Gastroesophageal sphincter (tissue), 4 donors: ENCODE results near the gene RIPPLY3. TPM values are rescaled to one million over a fixed set of nuclear protein-coding genes. Genes with fewer than 3 reads are reported as not detected.
A peak's percentile ranks its signal among the peaks of the same experiment; 100 is the strongest.
"Not testable (repeated sequence)": the region's sequence is repeated elsewhere in the genome, so short reads cannot be mapped to it uniquely, and the experiment has no call there.

Experiments used
- ATAC-seq: fragments of 150-250 bp; one replicate; pipeline ENCODE4 v1.9.1; 2016; ENCODE audit warnings: mild to moderate bottlenecking, moderate library complexity
- H3K27ac ChIP-seq, 4 donors: fragments of 200-600 bp; sonication (generic) in 3 of 4; 1 replicate in 3 of 4; 2 replicates in 1 of 4; pipeline ENCODE4 v1.5.1; 2016 to 2019
- H3K27me3 ChIP-seq: fragments of 200-600 bp; sonication (generic); one replicate; pipeline ENCODE4 v1.5.1; 2019
- H3K36me3 ChIP-seq, 2 donors: fragments of 200-600 bp; sonication (generic); one replicate each; pipeline ENCODE4 v1.5.1; 2019; ENCODE audit warnings: control low read depth in 1 of 2
- H3K4me1 ChIP-seq, 3 donors: fragments of 200-600 bp; sonication (generic); 1 replicate in 2 of 3; 2 replicates in 1 of 3; pipeline ENCODE4 v1.5.1; 2016 to 2019; ENCODE audit warnings: control low read depth in 2 of 3
- H3K4me3 ChIP-seq, 2 donors: fragments of 200-600 bp; sonication (generic); one replicate each; pipeline ENCODE4 v1.5.1; 2019; ENCODE audit warnings: mild to moderate bottlenecking in 1 of 2, moderate library complexity in 1 of 2
- H3K9me3 ChIP-seq, 3 donors: fragments of 200-600 bp; sonication (generic); one replicate each; pipeline ENCODE4 v1.5.1; 2017 to 2019; ENCODE audit warnings: control low read depth in 2 of 3
- EP300 ChIP-seq: sonication (generic); formaldehyde crosslinking; IDR thresholded peaks from one replicate; pipeline ENCODE4 v1.6.1; 2017; ENCODE audit warnings: antibody characterized with exemption, mild to moderate bottlenecking
- POLR2A ChIP-seq, 2 donors: fragments of 450-650 bp; IDR thresholded peaks; one replicate each; pipeline ENCODE4 v1.6.1; 2017; ENCODE audit warnings: antibody characterized with exemption in 2 of 2, mild to moderate bottlenecking in 2 of 2, moderate library complexity in 1 of 2
- POLR2AphosphoS5 ChIP-seq: sonication (generic); formaldehyde crosslinking; IDR thresholded peaks from one replicate; pipeline ENCODE4 v1.6.1; 2017; ENCODE audit warnings: antibody characterized with exemption
- WGBS, 2 donors: methylation state at CpG; one replicate each; pipeline ENCODE4 v1.1.5; 2018; ENCODE audit warnings: low coverage in 1 of 2; 5-methylcytosine and 5-hydroxymethylcytosine counted together
- total RNA-seq, 4 donors: library from RNA; depleted of rRNA; stranded (reverse); fragments of >200 nt; gene quantifications; one replicate each; pipeline ENCODE4 v1.1.0, GENCODE V29; 2016
- TF ChIP-seq, protein P1 (sequence below), 4 experiments: fragments of 200-600 bp in 2 of 4; fragments of 450-650 bp in 2 of 4; sonication (generic) in 1 of 4; IDR thresholded peaks; one replicate each; pipeline ENCODE4 v1.5.1; 2017 to 2019; ENCODE audit warnings: antibody characterized with exemption in 4 of 4, mild to moderate bottlenecking in 2 of 4, moderate library complexity in 2 of 4

The RIPPLY3 gene
- total RNA-seq, 4 donors from 2014 or later: not detected

DNA sequence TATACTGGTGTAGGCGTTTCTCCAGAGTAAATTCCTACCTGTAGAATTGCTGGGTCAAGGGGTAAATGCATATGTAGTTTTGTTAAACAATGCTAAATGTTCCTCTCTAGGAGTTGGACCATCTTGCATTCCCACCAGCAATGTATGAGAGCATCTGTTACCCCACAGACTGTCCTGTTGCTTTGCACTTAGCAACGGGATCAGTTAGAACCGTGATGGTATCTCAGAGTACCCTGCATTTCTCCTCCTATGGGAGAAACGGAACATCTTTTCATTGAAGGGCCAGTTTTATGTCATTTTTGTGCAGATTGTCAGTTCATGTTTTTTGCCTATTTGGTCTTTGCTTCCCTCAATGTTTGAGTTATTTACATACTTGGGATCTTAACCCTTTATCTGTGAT is 18.0 kb upstream of the RIPPLY3 start:
- Histone ChIP-seq H3K9me3 (no peaks in the 10 kb centered on the region), H3K4me3 (no peak overlapping the region), H3K36me3 (no peaks in the 10 kb centered on the region), H3K27me3 (peaks cover 5% of the 10 kb centered on the region), H3K4me1 (peaks cover 0 to 6% (median 0%) of the 10 kb centered on the region in 3 donors), H3K27ac (no peak overlapping the region)
- TF ChIP-seq POLR2A (IDR thresholded peaks at IDR 0.05) (no peak), EP300 (no peak), POLR2AphosphoS5 (no peak)
- TF ChIP-seq, protein P1, sequence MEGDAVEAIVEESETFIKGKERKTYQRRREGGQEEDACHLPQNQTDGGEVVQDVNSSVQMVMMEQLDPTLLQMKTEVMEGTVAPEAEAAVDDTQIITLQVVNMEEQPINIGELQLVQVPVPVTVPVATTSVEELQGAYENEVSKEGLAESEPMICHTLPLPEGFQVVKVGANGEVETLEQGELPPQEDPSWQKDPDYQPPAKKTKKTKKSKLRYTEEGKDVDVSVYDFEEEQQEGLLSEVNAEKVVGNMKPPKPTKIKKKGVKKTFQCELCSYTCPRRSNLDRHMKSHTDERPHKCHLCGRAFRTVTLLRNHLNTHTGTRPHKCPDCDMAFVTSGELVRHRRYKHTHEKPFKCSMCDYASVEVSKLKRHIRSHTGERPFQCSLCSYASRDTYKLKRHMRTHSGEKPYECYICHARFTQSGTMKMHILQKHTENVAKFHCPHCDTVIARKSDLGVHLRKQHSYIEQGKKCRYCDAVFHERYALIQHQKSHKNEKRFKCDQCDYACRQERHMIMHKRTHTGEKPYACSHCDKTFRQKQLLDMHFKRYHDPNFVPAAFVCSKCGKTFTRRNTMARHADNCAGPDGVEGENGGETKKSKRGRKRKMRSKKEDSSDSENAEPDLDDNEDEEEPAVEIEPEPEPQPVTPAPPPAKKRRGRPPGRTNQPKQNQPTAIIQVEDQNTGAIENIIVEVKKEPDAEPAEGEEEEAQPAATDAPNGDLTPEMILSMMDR (IDR thresholded peaks at IDR 0.05): no peak
- ATAC-seq: no peak
- WGBS, 2 donors: 72 to 82% methylated on average over 3 to 4 of the region's 4 CpGs

DNA sequence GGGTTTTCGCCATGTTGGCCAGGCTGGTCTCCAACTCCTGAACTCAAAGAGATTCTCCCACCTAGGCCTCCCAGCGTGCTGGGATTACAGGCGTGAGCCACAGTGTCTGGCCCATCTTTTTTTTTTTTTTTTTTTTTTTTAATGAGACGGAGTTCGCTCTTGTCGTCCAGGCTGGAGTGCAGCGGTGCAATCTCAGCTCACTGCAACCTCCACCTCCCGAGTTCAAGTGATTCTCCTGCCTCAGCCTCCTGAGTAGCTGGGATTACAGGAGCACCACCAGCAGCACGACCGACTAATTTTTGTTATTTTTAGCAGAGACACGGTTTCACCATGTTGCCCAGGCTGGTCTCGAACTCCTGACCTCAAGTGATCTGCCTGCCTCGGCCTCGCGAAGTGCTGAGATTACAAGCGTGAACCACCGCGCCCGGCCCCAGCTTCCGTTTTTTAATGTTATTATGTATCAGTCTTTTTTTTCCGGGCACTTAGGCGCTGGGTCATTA is 17.3 kb upstream of the RIPPLY3 start:
- Histone ChIP-seq H3K4me3 (peak overlapping the region; percentile 40 to 59), H3K27me3 (peaks cover 12% of the 10 kb centered on the region), H3K27ac (peak overlapping the region; percentile 45 to 96 (median 92))
- H3K9me3 ChIP-seq, H3K4me1 ChIP-seq, H3K36me3 ChIP-seq, ATAC-seq: not testable (repeated sequence)
- 22 to 23% methylated on average over 11 to 18 of the region's 22 CpGs for WGBS, 2 donors

DNA sequence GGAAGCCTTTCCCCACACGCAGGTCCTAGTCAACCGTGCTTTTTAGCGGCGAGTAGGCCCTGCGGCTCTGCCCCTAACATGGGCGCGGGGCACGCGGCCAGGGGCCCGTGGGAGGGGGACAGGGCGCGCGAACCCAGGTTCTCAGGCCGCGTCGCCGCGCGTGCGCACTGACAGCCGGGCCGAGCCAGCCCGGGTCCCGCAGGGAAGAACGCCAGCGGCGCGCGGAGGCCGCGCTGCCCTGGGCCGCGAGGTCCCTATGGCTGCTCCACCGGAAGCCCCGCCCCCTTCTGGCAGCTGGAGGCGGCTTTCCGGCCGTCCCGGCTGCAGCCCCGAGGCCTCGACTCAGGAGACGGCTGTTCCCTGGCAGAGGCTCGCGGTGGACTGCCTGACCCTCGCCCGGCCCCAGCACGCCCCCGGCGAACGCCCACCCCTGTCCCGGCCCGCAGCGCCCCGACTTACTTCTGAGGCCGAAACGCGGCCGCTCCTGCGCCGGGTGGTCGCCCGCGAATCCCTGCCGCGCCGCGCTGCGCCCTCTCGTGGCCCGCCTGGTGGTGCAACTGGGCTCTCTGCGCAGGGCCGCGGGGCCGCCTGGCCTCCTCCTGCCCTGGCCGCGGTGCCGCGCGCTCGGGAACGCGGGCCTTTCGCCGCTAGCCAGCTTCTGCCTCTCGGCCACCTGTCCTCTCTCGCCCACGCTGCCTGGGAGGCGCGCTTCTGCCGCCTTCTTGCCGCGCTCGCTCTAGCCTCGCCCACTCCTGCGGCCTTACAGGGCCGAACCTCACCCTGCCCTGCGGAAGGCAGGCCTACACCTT is 16.6 kb upstream of the RIPPLY3 start:
- Histone ChIP-seq H3K9me3 (peaks cover 0 to 6% (median 0%) of the 10 kb centered on the region in 3 donors), H3K36me3 (no peaks in the 10 kb centered on the region), H3K27ac (peak overlapping the region; percentile 45 to 96 (median 92)), H3K4me3 (peak overlapping the region; percentile 40 to 59), H3K4me1 (peaks cover 0 to 6% (median 0%) of the 10 kb centered on the region in 3 donors), H3K27me3 (peaks cover 19% of the 10 kb centered on the region)
- TF ChIP-seq EP300 (no peak), POLR2A (IDR thresholded peaks at IDR 0.05) (peak; percentile 19 to 22), POLR2AphosphoS5 (no peak)
- TF ChIP-seq, protein P1 (IDR thresholded peaks at IDR 0.05): peak; percentile 81 to 97 (median 86)
- ATAC-seq: peak; percentile 99
- whole genome bisulfite sequencing, 2 donors: 0 to 15% methylated on average over 4 to 8 of the region's 97 CpGs

DNA sequence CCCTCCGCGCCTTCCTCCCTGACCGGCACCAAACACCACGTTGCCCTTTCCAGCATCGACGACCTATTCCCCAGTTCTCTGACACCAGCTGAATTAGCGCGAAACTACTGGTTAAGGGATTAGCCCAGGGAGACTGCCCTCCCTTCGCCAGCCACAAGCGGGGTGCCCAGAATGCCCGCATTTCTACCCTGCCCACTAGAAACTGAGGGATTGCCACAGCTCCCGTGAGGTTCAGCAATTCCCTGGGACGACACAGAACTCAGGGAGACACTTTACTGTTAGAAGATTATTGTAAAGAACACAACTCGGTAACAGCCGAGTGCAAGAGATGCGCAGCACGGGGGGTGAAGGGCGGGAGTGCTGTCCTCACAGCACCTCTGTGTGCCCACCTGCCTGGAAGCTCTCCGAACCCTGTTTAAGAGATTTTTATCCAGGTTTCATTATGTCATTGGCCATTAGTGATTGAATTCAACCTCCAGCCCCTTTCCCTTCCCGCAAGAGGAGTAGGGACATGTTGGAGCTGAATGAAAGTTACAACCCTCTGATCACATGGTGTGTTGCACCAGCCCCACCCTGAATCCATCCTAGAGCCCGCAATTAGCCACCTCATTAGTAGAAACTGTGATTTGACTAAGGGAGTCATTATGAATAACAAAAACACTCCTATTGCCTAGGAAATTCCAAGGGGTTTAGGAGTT is 15.8 kb upstream of the RIPPLY3 start:
- ATAC-seq: no peak
- TF ChIP-seq POLR2AphosphoS5: no peak
- TF ChIP-seq, protein P1 (IDR thresholded peaks at IDR 0.05): no peak
- H3K4me3 ChIP-seq: peak overlapping the region; percentile 40 to 59
- peaks cover 0 to 6% (median 0%) of the 10 kb centered on the region in 3 donors for H3K4me1 ChIP-seq
- no peaks in the 10 kb centered on the region for H3K36me3 ChIP-seq
- peaks cover 0 to 6% (median 0%) of the 10 kb centered on the region in 3 donors for H3K9me3 ChIP-seq
- peak overlapping the region; percentile 45 to 96 (median 92) for H3K27ac ChIP-seq
- peaks cover 21% of the 10 kb centered on the region for H3K27me3 ChIP-seq
- 71 to 73% methylated on average over 7 to 11 of the region's 21 CpGs for WGBS, 2 donors

DNA sequence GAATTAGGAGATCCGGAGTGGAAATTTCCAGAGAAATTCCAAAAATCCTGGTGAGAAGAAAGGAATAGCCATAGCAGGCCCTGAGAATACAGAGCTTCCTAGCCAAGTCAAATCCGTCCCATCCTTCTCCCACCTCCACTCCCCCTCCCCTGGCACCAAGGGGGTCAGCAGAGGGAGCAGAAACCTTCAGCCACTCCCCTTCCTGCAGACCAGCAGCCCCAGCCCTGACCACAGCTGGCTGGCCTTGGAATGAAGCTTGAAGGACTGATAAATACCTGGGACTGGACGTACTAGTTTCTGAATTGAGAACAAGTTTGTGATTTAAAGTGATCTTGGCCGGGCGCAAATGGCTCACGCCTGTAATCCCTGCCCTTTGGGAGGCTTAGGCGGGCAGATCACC is 13.8 kb upstream of the RIPPLY3 start:
- Histone ChIP-seq H3K4me3 (no peak overlapping the region), H3K27ac (no peak overlapping the region), H3K27me3 (peaks cover 21% of the 10 kb centered on the region), H3K9me3 (peaks cover 0 to 6% (median 0%) of the 10 kb centered on the region in 3 donors), H3K36me3 (no peaks in the 10 kb centered on the region), H3K4me1 (peaks cover 0 to 6% (median 0%) of the 10 kb centered on the region in 3 donors)
- ATAC-seq: no peak
- TF ChIP-seq POLR2AphosphoS5 (no peak), EP300 (no peak), POLR2A (IDR thresholded peaks at IDR 0.05) (no peak)
- TF ChIP-seq, protein P1 (IDR thresholded peaks at IDR 0.05): no peak
- WGBS, 2 donors: 75 to 89% methylated on average over 5 to 7 of the region's 7 CpGs
